A673 (cell line): ENCODE measurements around the gene ACOXL.

Source experiments
- EZH2 ChIP-seq: fragments of 200-600 bp; sonication (generic); IDR thresholded peaks from 2 replicates; pipeline ENCODE4 v1.6.1; 2017; ENCODE audit warnings: borderline replicate concordance, low read depth, mild to moderate bottlenecking, mixed read lengths, antibody characterized with exemption, low read length; ENCODE audit not compliant: poor library complexity, severe bottlenecking
- TF ChIP-seq, protein P1 (sequence below): fragments of 300-800, 200-600 bp; sonication (generic); conservative IDR thresholded peaks from 2 replicates; pipeline ENCODE4 v1.5.1; 2017; ENCODE audit warnings: low read depth, mild to moderate bottlenecking, antibody characterized with exemption, low read length, moderate library complexity, mixed read lengths

DNA sequence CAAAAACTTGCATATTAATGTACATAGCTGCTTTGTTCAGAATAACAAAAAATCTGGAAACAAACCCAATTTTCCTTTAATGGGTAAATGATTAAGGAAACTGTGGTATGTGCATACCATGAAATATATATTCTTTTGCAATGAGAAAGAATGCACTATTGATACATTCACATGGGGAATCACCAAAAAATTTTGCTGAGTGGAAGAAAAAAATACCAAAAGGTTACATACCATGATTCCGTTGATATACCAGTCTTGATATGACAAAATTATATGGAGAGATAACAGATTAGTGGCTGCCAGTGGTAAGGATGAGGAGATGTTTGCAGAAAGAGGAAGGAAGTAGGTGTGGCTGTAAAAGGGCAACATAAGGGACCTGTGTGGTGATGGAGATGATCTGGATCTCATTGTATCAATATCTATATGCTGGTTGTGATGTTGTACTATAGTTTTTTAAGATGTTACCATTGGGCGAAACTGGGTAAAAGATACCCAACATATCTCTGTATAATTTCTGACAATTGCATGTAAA is 333.8 kb downstream of the ACOXL start:
- TF ChIP-seq, protein P1, sequence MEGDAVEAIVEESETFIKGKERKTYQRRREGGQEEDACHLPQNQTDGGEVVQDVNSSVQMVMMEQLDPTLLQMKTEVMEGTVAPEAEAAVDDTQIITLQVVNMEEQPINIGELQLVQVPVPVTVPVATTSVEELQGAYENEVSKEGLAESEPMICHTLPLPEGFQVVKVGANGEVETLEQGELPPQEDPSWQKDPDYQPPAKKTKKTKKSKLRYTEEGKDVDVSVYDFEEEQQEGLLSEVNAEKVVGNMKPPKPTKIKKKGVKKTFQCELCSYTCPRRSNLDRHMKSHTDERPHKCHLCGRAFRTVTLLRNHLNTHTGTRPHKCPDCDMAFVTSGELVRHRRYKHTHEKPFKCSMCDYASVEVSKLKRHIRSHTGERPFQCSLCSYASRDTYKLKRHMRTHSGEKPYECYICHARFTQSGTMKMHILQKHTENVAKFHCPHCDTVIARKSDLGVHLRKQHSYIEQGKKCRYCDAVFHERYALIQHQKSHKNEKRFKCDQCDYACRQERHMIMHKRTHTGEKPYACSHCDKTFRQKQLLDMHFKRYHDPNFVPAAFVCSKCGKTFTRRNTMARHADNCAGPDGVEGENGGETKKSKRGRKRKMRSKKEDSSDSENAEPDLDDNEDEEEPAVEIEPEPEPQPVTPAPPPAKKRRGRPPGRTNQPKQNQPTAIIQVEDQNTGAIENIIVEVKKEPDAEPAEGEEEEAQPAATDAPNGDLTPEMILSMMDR: no peak
- TF ChIP-seq EZH2: no peak
